Left colon (tissue), 2 donors: ENCODE data around the gene LCE1D. TPM values are rescaled to one million over a fixed set of nuclear protein-coding genes. Genes with fewer than 3 reads are reported as not detected.

Experiments used
- ATAC-seq: fragments of 200-7000 bp; cut with Tn5 transposase; one replicate; pipeline ENCODE4 v1.9.1; 2020; ENCODE audit warnings: mild to moderate bottlenecking, moderate library complexity
- DNase-seq, 2 donors: peaks; one replicate each; pipeline ENCODE4 v3.0.0-alpha.2; 2020
- intact Hi-C, 2 donors: fragments of 100-400 bp; cut with DNase I in 1 of 2; cut with micrococcal nuclease in 1 of 2; formaldehyde crosslinking; loops; one replicate each; pipeline versions ENCODE4 v1.11.2 to v1.14.0; 2022; cut with DNase I, micrococcal nuclease
- long read RNA-seq: library from polyadenylated mRNA; unstranded; transcript quantifications from one replicate; pipeline ENCODE4 v2.0.0, GENCODE V29; 2021
- total RNA-seq, 2 donors: library from RNA; stranded (reverse); fragmentation: NEBNext Ultra II Directional; extraction: Animal tissue kit (Norgen Biotek cat#: 25700); gene quantifications; one replicate each; pipeline ENCODE4 v1.2.1, GENCODE V29; 2021
- donor health status: DM: no; HTN: no; CAD: no.
- donor health status: DM: yes; HTN: yes; CAD: no.

The LCE1D gene, protein sequence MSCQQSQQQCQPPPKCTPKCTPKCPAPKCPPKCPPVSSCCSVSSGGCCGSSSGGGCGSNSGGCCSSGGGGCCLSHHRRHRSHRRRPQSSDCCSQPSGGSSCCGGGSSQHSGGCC
- total RNA-seq = not detected
- long read RNA-seq = 0 reads

DNA sequence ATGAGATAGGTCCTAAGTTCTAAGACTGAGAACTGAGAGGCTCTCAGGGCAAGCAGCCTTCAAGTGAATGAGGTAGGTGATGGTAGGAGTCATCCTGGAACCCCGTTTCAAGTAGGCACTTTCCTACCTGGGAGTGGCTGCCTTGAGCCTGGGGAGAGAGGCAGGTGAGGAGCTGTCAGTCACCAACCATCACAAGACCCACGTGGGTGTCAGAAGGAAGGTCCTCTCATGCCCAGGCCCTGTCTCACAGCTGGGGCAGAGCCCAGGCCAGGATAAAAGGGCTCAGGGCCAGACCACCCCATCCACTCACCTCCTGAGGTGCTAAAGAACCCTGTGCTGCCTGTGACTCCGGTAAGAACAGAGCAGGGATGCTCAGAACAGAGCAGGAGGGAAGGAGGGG is at the start of gene LCE1D:
TSS of gene LCE1D (plus strand) at position 301 of the 400 bp plus-strand sequence. CDS start 1,074 bp downstream, outside the sequence.
- DNase-seq (no peak), ATAC-seq (no peak)
- intact Hi-C loops = no loop called here

- ATAC-seq = no peak
- intact Hi-C loops = no loop called here
- no peak for DNase-seq
These were observed 48.7 kb upstream of the LCE1D start for GRCh38 chr1:152747831-152748230.

GRCh38 chr1:152752225-152752624 is 44.3 kb upstream of the LCE1D start:
- ATAC-seq = no peak
- intact Hi-C loops = no loop called here
- DNase-seq = no peak

DNA sequence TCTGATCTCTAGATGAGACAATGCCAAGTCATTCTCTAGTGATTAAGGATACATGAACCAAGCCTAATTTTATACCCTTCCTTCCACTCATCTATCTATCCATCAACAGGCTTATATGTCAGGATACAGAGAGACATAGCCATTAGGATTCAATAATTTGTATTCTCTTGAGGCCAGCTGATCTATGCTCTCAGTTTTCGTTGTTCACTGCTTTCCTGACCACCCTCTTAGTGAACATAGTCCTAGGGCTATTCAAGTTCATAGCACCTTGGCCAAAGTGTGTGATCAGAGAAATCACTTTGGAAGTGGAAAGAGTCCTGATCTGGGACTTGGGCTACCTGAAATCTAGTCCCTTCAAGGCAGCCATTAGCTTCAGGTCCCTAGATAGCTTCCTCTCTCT is 42.9 kb upstream of the LCE1D start:
- ATAC-seq = no peak
- intact Hi-C loops = no loop called here

DNA sequence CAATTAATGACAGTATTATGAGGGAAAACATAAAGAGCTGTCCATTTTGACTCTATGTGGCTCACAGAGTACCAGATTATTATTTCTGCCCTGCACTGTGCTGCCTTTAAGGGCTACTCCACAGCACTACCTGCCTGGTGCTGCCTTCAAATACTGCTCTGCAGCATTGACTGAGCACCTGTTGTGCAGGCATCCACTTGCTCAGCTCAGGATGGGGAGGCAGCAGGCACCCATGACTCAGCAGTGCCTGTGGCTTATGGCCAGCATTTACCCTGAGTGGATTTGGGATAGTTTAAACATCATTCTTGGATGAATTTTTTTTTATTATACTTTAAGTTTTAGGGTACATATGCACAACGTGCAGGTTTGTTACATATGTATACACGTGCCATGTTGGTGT is 39.6 kb upstream of the LCE1D start:
- intact Hi-C loops = no loop called here
- ATAC-seq = no peak

More for the DNA sequence above, 42.9 kb upstream of the LCE1D start:
- no peak for DNase-seq

GRCh38 chr1:152757747-152758146 is 38.8 kb upstream of the LCE1D start, which contains the start of gene KPRP:
TSS of gene KPRP (plus strand) at chr1:152758025. CDS start at chr1:152759589, 1,564 bp downstream.
- DNase-seq (no peak), ATAC-seq (no peak)
- intact Hi-C loops = no loop called here

More for the DNA sequence above, 39.6 kb upstream of the LCE1D start:
- DNase-seq = no peak

- intact Hi-C loops = no loop called here
- ATAC-seq (no peak), DNase-seq (no peak)
These were observed 37.9 kb upstream of the LCE1D start for GRCh38 chr1:152758636-152759035.

DNA sequence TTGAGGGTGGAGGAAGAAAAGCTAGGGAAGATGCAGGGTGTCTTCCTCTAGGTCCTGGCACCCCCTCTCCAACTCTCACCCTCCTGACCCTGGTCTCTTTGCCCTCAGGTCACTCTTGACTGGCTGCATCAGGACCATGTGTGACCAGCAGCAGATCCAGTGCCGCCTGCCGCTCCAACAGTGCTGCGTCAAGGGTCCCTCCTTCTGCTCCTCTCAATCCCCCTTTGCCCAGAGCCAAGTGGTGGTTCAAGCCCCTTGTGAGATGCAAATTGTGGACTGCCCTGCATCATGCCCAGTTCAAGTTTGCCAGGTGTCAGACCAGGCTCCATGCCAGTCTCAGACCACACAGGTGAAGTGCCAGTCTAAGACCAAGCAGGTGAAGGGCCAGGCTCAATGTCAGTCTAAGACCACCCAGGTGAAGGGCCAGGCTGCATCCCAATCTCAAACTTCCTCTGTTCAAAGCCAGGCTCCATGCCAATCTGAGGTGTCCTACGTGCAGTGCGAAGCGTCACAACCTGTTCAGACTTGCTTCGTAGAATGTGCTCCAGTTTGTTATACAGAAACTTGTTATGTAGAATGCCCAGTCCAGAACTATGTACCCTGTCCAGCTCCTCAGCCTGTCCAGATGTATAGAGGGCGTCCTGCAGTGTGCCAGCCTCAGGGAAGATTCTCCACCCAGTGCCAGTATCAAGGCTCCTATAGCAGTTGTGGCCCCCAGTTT is 36.9 kb upstream of the LCE1D start:
- DNase-seq (no peak), ATAC-seq (no peak)
- intact Hi-C loops = no loop called here

DNA sequence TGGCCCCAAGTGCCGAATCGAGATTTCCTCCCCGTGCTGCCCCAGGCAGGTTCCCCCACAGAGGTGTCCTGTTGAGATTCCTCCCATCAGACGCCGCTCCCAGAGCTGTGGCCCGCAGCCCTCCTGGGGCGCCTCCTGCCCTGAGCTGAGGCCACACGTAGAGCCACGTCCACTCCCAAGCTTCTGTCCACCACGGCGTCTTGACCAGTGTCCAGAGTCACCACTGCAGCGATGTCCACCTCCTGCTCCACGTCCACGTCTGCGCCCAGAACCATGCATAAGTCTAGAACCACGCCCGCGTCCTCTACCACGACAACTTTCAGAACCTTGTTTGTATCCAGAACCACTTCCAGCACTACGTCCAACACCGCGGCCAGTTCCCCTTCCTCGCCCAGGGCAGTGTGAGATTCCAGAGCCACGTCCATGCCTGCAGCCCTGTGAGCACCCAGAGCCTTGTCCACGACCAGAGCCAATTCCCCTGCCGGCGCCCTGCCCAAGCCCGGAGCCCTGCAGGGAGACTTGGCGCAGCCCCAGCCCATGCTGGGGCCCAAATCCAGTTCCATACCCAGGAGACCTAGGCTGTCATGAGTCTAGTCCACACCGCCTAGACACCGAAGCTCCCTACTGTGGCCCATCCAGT is 35.9 kb upstream of the LCE1D start:
- DNase-seq (no peak), ATAC-seq (no peak)
- intact Hi-C loops = no loop called here

- no peak for DNase-seq
- intact Hi-C loops = no loop called here
- no peak for ATAC-seq
These were observed 34.8 kb upstream of the LCE1D start for GRCh38 chr1:152761609-152762213.

GRCh38 chr1:152768847-152769533 is 27.5 kb upstream of the LCE1D start:
- ATAC-seq (no peak), DNase-seq (no peak)
- intact Hi-C loops = no loop called here

- ATAC-seq = no peak
- DNase-seq = no peak
- intact Hi-C loops = no loop called here
These were observed 26.1 kb upstream of the LCE1D start for GRCh38 chr1:152770411-152770810.

- no peak for DNase-seq
- intact Hi-C loops = no loop called here
- ATAC-seq = no peak
These were observed 21.6 kb upstream of the LCE1D start, which contains the start of gene LCE1F for GRCh38 chr1:152774875-152775274. TSS of gene LCE1F (plus strand) at chr1:152775140. CDS start at chr1:152776372, 1,232 bp downstream.

GRCh38 chr1:152776361-152776760 is 20.2 kb upstream of the LCE1D start:
- no peak for DNase-seq
- no peak for ATAC-seq
- intact Hi-C loops = no loop called here

DNA sequence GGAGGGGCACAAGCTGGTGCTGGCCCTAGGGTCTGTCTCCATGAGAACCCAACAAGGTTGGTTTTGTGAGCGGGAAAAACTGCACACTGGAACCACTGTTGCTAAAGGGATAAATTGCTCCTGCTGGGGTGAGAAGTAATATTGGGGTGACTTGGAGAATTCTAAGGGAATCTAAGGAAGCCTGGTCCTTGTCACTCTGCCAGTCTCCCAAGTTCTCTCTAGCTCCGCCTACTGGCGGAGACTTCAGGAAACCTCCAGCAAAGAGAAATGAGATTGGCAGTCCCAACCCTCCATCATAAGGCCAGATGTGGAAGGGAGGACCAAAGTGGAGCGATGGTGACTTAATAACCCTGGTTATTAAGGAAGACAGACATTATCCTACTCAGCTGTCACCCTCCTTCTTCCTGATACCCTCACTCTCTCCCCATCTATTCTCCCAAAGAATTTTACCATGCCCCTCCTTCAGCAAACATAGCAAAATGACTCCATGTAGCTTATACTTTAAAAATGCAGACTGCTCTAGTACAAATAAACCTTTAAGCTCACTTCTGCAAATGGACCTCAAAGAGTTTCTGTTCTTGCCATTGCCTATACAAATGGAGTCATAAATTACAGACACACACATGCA is 18.9 kb upstream of the LCE1D start:
- DNase-seq (peak in 1 of 2 donors; percentile 11), ATAC-seq (no peak)
- intact Hi-C loops = no loop called here

- intact Hi-C loops = no loop called here
- ATAC-seq (no peak), DNase-seq (no peak)
These were observed 13.4 kb upstream of the LCE1D start for GRCh38 chr1:152783095-152783494.

- DNase-seq = no peak
- intact Hi-C loops = no loop called here
- ATAC-seq = no peak
These were observed 10.4 kb upstream of the LCE1D start, which contains the start of gene LCE1E for GRCh38 chr1:152786077-152786476. TSS of gene LCE1E (plus strand) at chr1:152786257. CDS start at chr1:152787300, 1,043 bp downstream.

- no peak for ATAC-seq
These were observed 835 bp upstream of the LCE1D start for GRCh38 chr1:152795686-152796085.

DNA sequence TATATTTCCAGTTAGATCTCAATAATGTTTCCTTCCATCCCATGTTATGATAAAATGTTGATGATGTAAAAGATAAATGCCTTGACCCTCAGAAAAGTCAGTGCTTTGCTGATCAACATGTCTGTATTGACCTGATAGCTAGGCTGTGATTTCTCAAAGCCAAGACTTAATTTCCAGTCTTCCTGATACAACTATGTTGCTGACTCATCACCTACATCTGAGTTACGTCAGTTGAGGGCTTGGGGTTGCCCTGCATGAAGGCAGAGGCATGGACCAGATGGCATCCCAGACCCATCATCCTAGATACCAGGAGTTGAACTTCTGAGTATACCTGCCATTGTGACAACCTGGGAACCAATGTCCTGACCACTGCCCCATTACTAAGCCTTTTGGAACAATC is 4.8 kb downstream of the LCE1D start:
- intact Hi-C loops = no loop called here
- DNase-seq (no peak), ATAC-seq (no peak)

More at GRCh38 chr1:152795686-152796085, 835 bp upstream of the LCE1D start:
- DNase-seq = no peak
- intact Hi-C loops = no loop called here
